IMR-90 (cell line): Measurements from ENCODE around the gene SRPK1. TPM values are rescaled to one million over a fixed set of nuclear protein-coding genes. Genes with fewer than 3 reads are reported as not detected.

Experiments used
- ATAC-seq: fragments of 200-7000 bp; cut with Tn5 transposase; 2 replicates; pipeline ENCODE4 v1.9.1; 2020; ENCODE audit warnings: low read depth, mild to moderate bottlenecking, moderate library complexity
- BruUV-seq: library from RNA; stranded (reverse); fragments of 400-500 nt; replicated peaks from 2 replicates; lab custom pipeline; 2021; lab: Mats Ljungman, UMichigan
- CTCF ChIA-PET: fragments of 300-600 bp; formaldehyde crosslinking; extraction: SDS; loops from one replicate; lab custom pipeline; 2021; ENCODE audit warnings: antibody characterized with exemption; lab: Yijun Ruan, JAX
- POLR2A ChIA-PET: fragments of 300-600 bp; sonication (Branson Sonifier 250); formaldehyde crosslinking; loops from one replicate; lab custom pipeline; 2022; ENCODE audit warnings: antibody characterized with exemption; ENCODE audit not compliant: unreplicated experiment; lab: Charles Lee
- DNase-seq: peaks from one replicate; pipeline ENCODE4 v3.0.0; 2013
- H2AFZ ChIP-seq: replicated peaks from 2 replicates; pipeline ENCODE3; 2013; ENCODE audit warnings: low read length, mild to moderate bottlenecking; ENCODE audit not compliant: poor library complexity
- H2AK5ac ChIP-seq: 2 replicates; pipeline ENCODE4 v1.6.1; 2013; ENCODE audit warnings: low read depth, low read length, inconsistent platforms
- H2AK9ac ChIP-seq: replicated peaks from 2 replicates; pipeline ENCODE3; 2013; ENCODE audit warnings: mild to moderate bottlenecking, low read depth, low read length, moderate library complexity; ENCODE audit not compliant: poor library complexity
- H2BK120ac ChIP-seq: 2 replicates; pipeline ENCODE4 v1.6.1; 2013; ENCODE audit warnings: low read depth, low read length, inconsistent platforms
- H2BK15ac ChIP-seq: 3 replicates; pipeline ENCODE4 v1.6.1; 2013; ENCODE audit warnings: low read depth, low read length, inconsistent platforms
- H2BK20ac ChIP-seq: 2 replicates; pipeline ENCODE4 v1.6.1; 2013; ENCODE audit warnings: low read depth, mild to moderate bottlenecking, inconsistent platforms, low read length, moderate library complexity
- H2BK5ac ChIP-seq: 2 replicates; pipeline ENCODE4 v1.6.1; 2013; ENCODE audit warnings: mild to moderate bottlenecking, low read depth, low read length, inconsistent platforms; ENCODE audit not compliant: poor library complexity, severe bottlenecking
- H3K14ac ChIP-seq: replicated peaks from 2 replicates; pipeline ENCODE4 v1.6.1; 2013; ENCODE audit warnings: low read depth, low read length, inconsistent platforms
- H3K18ac ChIP-seq: 2 replicates; pipeline ENCODE4 v1.6.1; 2013; ENCODE audit warnings: low read depth, low read length, control low read depth
- H3K23ac ChIP-seq: 2 replicates; pipeline ENCODE4 v1.6.1; 2013; ENCODE audit warnings: low read depth, low read length, inconsistent platforms
- H3K27ac ChIP-seq: 2 replicates; pipeline ENCODE4 v1.5.1; 2013; ENCODE audit warnings: mild to moderate bottlenecking, control low read depth, low read length; ENCODE audit not compliant: insufficient read depth
- H3K27me3 ChIP-seq: 2 replicates; pipeline ENCODE4 v1.6.1; 2013; ENCODE audit warnings: low read length; ENCODE audit not compliant: control insufficient read depth, insufficient read depth
- H3K36me3 ChIP-seq: 2 replicates; pipeline ENCODE4 v1.6.1; 2013; ENCODE audit warnings: low read length, mixed read lengths; ENCODE audit not compliant: control insufficient read depth, insufficient read depth
- H3K4ac ChIP-seq: 2 replicates; pipeline ENCODE4 v1.6.1; 2013; ENCODE audit warnings: low read depth, low read length, inconsistent platforms
- H3K4me1 ChIP-seq: 2 replicates; pipeline ENCODE4 v1.6.1; 2013; ENCODE audit warnings: low read length, mixed read lengths; ENCODE audit not compliant: control insufficient read depth, insufficient read depth
- H3K4me2 ChIP-seq: 2 replicates; pipeline ENCODE4 v1.6.1; 2013; ENCODE audit warnings: low read depth, mild to moderate bottlenecking, control low read depth, low read length, moderate library complexity
- H3K4me3 ChIP-seq: 2 replicates; pipeline ENCODE4 v1.5.1; 2013; ENCODE audit warnings: low read depth, mild to moderate bottlenecking, control low read depth, low read length, moderate library complexity; ENCODE audit not compliant: insufficient read depth
- H3K56ac ChIP-seq: 2 replicates; pipeline ENCODE4 v1.6.1; 2013; ENCODE audit warnings: low read length, inconsistent platforms; ENCODE audit not compliant: insufficient read depth; ENCODE audit errors: extremely low read depth
- H3K79me1 ChIP-seq, 2 experiments: 2 replicates each; pipeline ENCODE4 v1.6.1; 2013; ENCODE audit warnings: low read length in 2 of 2, inconsistent platforms in 1 of 2, low read depth in 1 of 2
- H3K9ac ChIP-seq: 2 replicates; pipeline ENCODE4 v1.6.1; 2013; ENCODE audit warnings: low read depth, low read length, control low read depth
- H3K9me1 ChIP-seq: 2 replicates; pipeline ENCODE4 v1.6.1; 2013; ENCODE audit warnings: low read length, inconsistent platforms; ENCODE audit not compliant: insufficient read depth
- H3K9me3 ChIP-seq: 2 replicates; pipeline ENCODE4 v1.6.1; 2013; ENCODE audit warnings: low read length; ENCODE audit not compliant: control insufficient read depth, insufficient read depth
- H4K20me1 ChIP-seq: 2 replicates; pipeline ENCODE4 v1.6.1; 2013; ENCODE audit warnings: low read length, inconsistent platforms; ENCODE audit not compliant: insufficient read depth
- H4K5ac ChIP-seq: 2 replicates; pipeline ENCODE4 v1.6.1; 2013; ENCODE audit warnings: mild to moderate bottlenecking, low read depth, low read length, control low read depth
- H4K8ac ChIP-seq, 2 experiments: 2 replicates each; pipeline ENCODE4 v1.6.1; 2013; ENCODE audit warnings: low read depth in 2 of 2, low read length in 2 of 2, control low read depth in 1 of 2, inconsistent platforms in 1 of 2
- H4K91ac ChIP-seq: 2 replicates; pipeline ENCODE4 v1.6.1; 2013; ENCODE audit warnings: low read depth, low read length, inconsistent platforms; ENCODE audit not compliant: insufficient read depth
- CEBPB ChIP-seq: IDR thresholded peaks from 2 replicates; pipeline ENCODE4 v1.6.1; 2012; ENCODE audit warnings: low read depth, low read length, improper control_type of control experiment
- CHD1 ChIP-seq: IDR thresholded peaks from 2 replicates; pipeline ENCODE4 v1.6.1; 2012; ENCODE audit warnings: low read depth, low read length, improper control_type of control experiment
- CTCF ChIP-seq: conservative IDR thresholded peaks from 2 replicates; pipeline ENCODE4 v1.5.1; 2012; ENCODE audit warnings: mild to moderate bottlenecking, low read depth, low read length, improper control_type of control experiment
- FOS ChIP-seq: fragments of 150-350 bp; IDR thresholded peaks from 2 replicates; pipeline ENCODE4 v1.6.1; 2016; ENCODE audit warnings: low read depth, low read length
- MAFK ChIP-seq: IDR thresholded peaks from 2 replicates; pipeline ENCODE4 v1.6.1; 2012; ENCODE audit warnings: low read depth, low read length, improper control_type of control experiment
- MAZ ChIP-seq: IDR thresholded peaks from 2 replicates; pipeline ENCODE4 v1.6.1; 2012; ENCODE audit warnings: low read depth, mild to moderate bottlenecking, low read length, improper control_type of control experiment, moderate library complexity, borderline replicate concordance
- MXI1 ChIP-seq: IDR thresholded peaks from 2 replicates; pipeline ENCODE4 v1.6.1; 2012; ENCODE audit warnings: low read depth, mild to moderate bottlenecking, low read length, moderate library complexity, borderline replicate concordance
- NFE2L2 ChIP-seq: fragments of 150-350 bp; IDR thresholded peaks from 2 replicates; pipeline ENCODE4 v1.6.1; 2016; ENCODE audit warnings: low read depth, mild to moderate bottlenecking, low read length
- POLR2A ChIP-seq: IDR thresholded peaks from 2 replicates; pipeline ENCODE4 v1.6.1; 2012; ENCODE audit warnings: mild to moderate bottlenecking, low read depth, low read length
- RAD21 ChIP-seq: IDR thresholded peaks from 2 replicates; pipeline ENCODE4 v1.6.1; 2012; ENCODE audit warnings: low read length, improper control_type of control experiment
- RCOR1 ChIP-seq: IDR thresholded peaks from 2 replicates; pipeline ENCODE4 v1.6.1; 2012; ENCODE audit warnings: mild to moderate bottlenecking, low read length, improper control_type of control experiment; ENCODE audit not compliant: insufficient replicate concordance
- RFX5 ChIP-seq: IDR thresholded peaks from 2 replicates; pipeline ENCODE4 v1.8.0; 2012; ENCODE audit warnings: low read depth, mild to moderate bottlenecking, low read length, moderate library complexity
- SMC3 ChIP-seq: fragments of 150-350 bp; IDR thresholded peaks from 2 replicates; pipeline ENCODE4 v1.6.1; 2016; ENCODE audit warnings: low read depth, mild to moderate bottlenecking, antibody characterized with exemption, low read length, moderate library complexity
- USF2 ChIP-seq: fragments of 150-350 bp; IDR thresholded peaks from 2 replicates; pipeline ENCODE4 v1.6.1; 2017; ENCODE audit warnings: mild to moderate bottlenecking, antibody characterized with exemption, low read length, low read depth
- WGBS, 2 experiments: methylation state at CpG; one replicate each; pipeline versions ENCODE4 v1.1.5 to v1.1.7; 2013; ENCODE audit warnings: missing lambda C conversion rate in 2 of 2; ENCODE audit not compliant: insufficient read length in 1 of 2; ENCODE audit errors: extremely low coverage in 2 of 2; 5-methylcytosine and 5-hydroxymethylcytosine counted together
- dilution Hi-C: fragments of 300-500 bp; cut with HindIII; formaldehyde crosslinking; loops from one replicate; pipeline ENCODE4 v1.14.3; 2018; ENCODE audit warnings: low sequenced_read_pairs; ENCODE audit not compliant: unreplicated experiment
- in situ Hi-C: fragments of 300-500 bp; cut with MboI; formaldehyde crosslinking; loops from 3 replicates; pipeline ENCODE4 v1.14.3; 2019; ENCODE audit warnings: low sequenced_read_pairs, inconsistent platforms, mixed read lengths
- intact Hi-C: fragments of 100-400 bp; cut with micrococcal nuclease; formaldehyde crosslinking; loops from 2 replicates; pipeline ENCODE4 v1.10.0; 2022
- polyA plus RNA-seq, 3 experiments: library from polyadenylated mRNA; depleted of rRNA; stranded (reverse); fragments of >200 nt; gene quantifications; 2 replicates each; pipeline ENCODE4 v1.2.3, GENCODE V29; 2012; ENCODE audit warnings: low replicate concordance in 1 of 3
- total RNA-seq: library from RNA; depleted of rRNA; stranded (reverse); fragments of >200 nt; gene quantifications from 2 replicates; pipeline ENCODE4 v1.2.3, GENCODE V29; 2012

The SRPK1 gene
- total and polyA plus RNA-seq, 2 of the 4 experiments (the other 2 are of a cell fraction), result 22.5 to 44.6 TPM

DNA sequence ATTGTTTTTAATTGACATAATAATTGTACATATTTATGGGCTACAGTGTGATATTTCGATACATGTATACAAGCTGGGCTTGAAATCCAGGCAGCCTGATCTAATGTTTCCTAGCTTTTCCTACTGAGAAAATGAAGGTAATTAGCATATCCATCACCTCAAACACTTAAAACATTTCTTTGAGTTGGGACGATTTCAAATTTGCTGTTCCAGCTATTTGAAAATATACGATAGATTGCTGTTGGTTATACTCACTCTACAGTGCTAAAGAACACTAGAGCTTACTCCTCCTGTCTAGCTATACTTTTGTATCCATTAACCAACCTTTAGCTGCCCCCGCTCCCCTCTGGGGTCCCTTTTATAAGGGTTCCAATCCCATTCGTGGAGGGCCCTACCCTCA is 111.1 kb downstream of the SRPK1 start:
- H2BK15ac ChIP-seq, result no peak overlapping the region
- intact Hi-C loops, result no loop called here
- H2BK5ac ChIP-seq, result no peak overlapping the region
- TF ChIP-seq MAFK, result no peak
- no peak for TF ChIP-seq NFE2L2
- TF ChIP-seq CHD1, result no peak
- TF ChIP-seq CEBPB, result no peak
- TF ChIP-seq RFX5, result no peak
- TF ChIP-seq MAZ, result no peak
- no peak for TF ChIP-seq POLR2A
- no peak for TF ChIP-seq SMC3
- no peak for TF ChIP-seq USF2
- no peak for TF ChIP-seq MXI1
- no peak for TF ChIP-seq CTCF
- TF ChIP-seq FOS, result no peak
- no peak for TF ChIP-seq RAD21
- TF ChIP-seq RCOR1, result no peak
- H3K23ac ChIP-seq, result no peak overlapping the region
- H2AK9ac ChIP-seq, result no peak overlapping the region
- H3K56ac ChIP-seq, result no peak overlapping the region
- H4K8ac ChIP-seq, result no peak overlapping the region
- H4K20me1 ChIP-seq, result no peaks in the 10 kb centered on the region
- no peak overlapping the region for H3K4ac ChIP-seq
- dilution Hi-C loops, result no loop called here
- no peak overlapping the region for H2AK5ac ChIP-seq
- no peak overlapping the region for H4K5ac ChIP-seq
- H3K27me3 ChIP-seq, result peaks cover 1% of the 10 kb centered on the region; the same call in 1 of the 2 replicates
- no peak overlapping the region for H2BK20ac ChIP-seq
- no peak overlapping the region for H3K4me2 ChIP-seq
- H3K9ac ChIP-seq, result no peak overlapping the region
- no peaks in the 10 kb centered on the region for H3K9me1 ChIP-seq
- in situ Hi-C loops, result no loop called here
- H3K18ac ChIP-seq, result no peak overlapping the region
- H3K9me3 ChIP-seq, result no peaks in the 10 kb centered on the region
- no peak overlapping the region for H4K91ac ChIP-seq
- no peak for DNase-seq
- POLR2A ChIA-PET, result no interaction called here
- ATAC-seq, result no peak
- no peaks in the 10 kb centered on the region for H3K36me3 ChIP-seq
- no peak overlapping the region for H2BK120ac ChIP-seq
- no peak overlapping the region for H3K4me3 ChIP-seq
- CTCF ChIA-PET, result no interaction called here
- BruUV-seq, result no TSS peak
- no CpG with 5 or more reads among the region's 5 CpGs for WGBS, 2 experiments
- no peak overlapping the region for H3K14ac ChIP-seq
- H3K4me1 ChIP-seq, result no peaks in the 10 kb centered on the region
- H3K27ac ChIP-seq, result no peak overlapping the region
- H2AFZ ChIP-seq, result no peak overlapping the region
- no peaks in the 10 kb centered on the region for H3K79me1 ChIP-seq
